Measurements from ENCODE around the gene GALM. TPM values are rescaled to one million over a fixed set of nuclear protein-coding genes. Genes with fewer than 3 reads are reported as not detected.

The GALM gene
- total and polyA plus RNA-seq, 2 of the 8 experiments (the other 6 are each of a cell fraction or from before 2014, with no cell fraction given), result 9.9 to 13.1 TPM

- TF ChIP-seq RNF2 (IDR thresholded peaks at IDR 0.05; ENCODE audit: borderline replicate concordance, low read depth, low read length, missing control alignments, poor library complexity, severe bottlenecking), result no peak
- TF ChIP-seq CEBPB (IDR thresholded peaks at IDR 0.05; ENCODE audit: low read depth, low read length), result no peak
- TF ChIP-seq, protein P1, sequence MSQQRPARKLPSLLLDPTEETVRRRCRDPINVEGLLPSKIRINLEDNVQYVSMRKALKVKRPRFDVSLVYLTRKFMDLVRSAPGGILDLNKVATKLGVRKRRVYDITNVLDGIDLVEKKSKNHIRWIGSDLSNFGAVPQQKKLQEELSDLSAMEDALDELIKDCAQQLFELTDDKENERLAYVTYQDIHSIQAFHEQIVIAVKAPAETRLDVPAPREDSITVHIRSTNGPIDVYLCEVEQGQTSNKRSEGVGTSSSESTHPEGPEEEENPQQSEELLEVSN (IDR thresholded peaks at IDR 0.05), result no peak
- TF ChIP-seq RAD21 (IDR thresholded peaks at IDR 0.05 in 1 of 2, conservative IDR thresholded peaks at IDR 0.05 in 1 of 2; ENCODE audit: low read depth in 2 of 2, low read length in 2 of 2), result no peak
- no peak for TF ChIP-seq ZNF274 (IDR thresholded peaks at IDR 0.05; ENCODE audit: borderline replicate concordance, extremely low read depth, low read length)
- no peak for TF ChIP-seq CTBP2 (IDR thresholded peaks at IDR 0.05; ENCODE audit: borderline replicate concordance, insufficient read depth, insufficient read length, low read length)
Measured at GRCh38 chr2:38627391-38627790, 38.5 kb upstream of the GALM start (continued).
